Activated CD8-positive, alpha-beta T cell treated with anti-CD3 and anti-CD28 coated beads for 36 hours (primary cell): ENCODE data around the gene ZPBP2. TPM values are rescaled to one million over a fixed set of nuclear protein-coding genes. Genes with fewer than 3 reads are reported as not detected.
A peak's percentile ranks its signal among the peaks of the same experiment; 100 is the strongest.

Source experiments
- ATAC-seq: fragments of 200-7000 bp; cut with Tn5 transposase; one replicate; pipeline ENCODE4 v1.10.0; 2021; ENCODE audit warnings: mild to moderate bottlenecking, moderate library complexity
- CTCF ChIA-PET: fragments of 350-600 bp; sonication (Branson Sonifier 250); formaldehyde crosslinking; loops from one replicate; lab custom pipeline; 2021; ENCODE audit warnings: antibody characterized with exemption; lab: Charles Lee
- POLR2A ChIA-PET: fragments of 350-600 bp; sonication (Branson Sonifier 250); formaldehyde crosslinking; loops from one replicate; lab custom pipeline; 2021; ENCODE audit warnings: antibody characterized with exemption; lab: Charles Lee
- DNase-seq: peaks from one replicate; pipeline ENCODE4 v3.0.0-alpha.2; 2020
- H3K27ac Mint-ChIP-seq: one replicate; pipeline ENCODE4 v1.8.0; 2021; ENCODE audit warnings: mild to moderate bottlenecking, mixed read lengths
- H3K27me3 Mint-ChIP-seq: one replicate; pipeline ENCODE4 v1.8.0; 2021; ENCODE audit warnings: mixed read lengths
- H3K36me3 Mint-ChIP-seq: one replicate; pipeline ENCODE4 v1.8.0; 2021; ENCODE audit warnings: low read depth, mixed read lengths
- H3K4me1 Mint-ChIP-seq: one replicate; pipeline ENCODE4 v1.8.0; 2021; ENCODE audit warnings: low read depth, mixed read lengths
- H3K4me3 Mint-ChIP-seq: one replicate; pipeline ENCODE4 v1.8.0; 2021; ENCODE audit warnings: mild to moderate bottlenecking, moderate library complexity, mixed read lengths
- H3K9me3 Mint-ChIP-seq: one replicate; pipeline ENCODE4 v1.8.0; 2021; ENCODE audit warnings: mixed read lengths
- intact Hi-C: fragments of 100-400 bp; cut with micrococcal nuclease; formaldehyde crosslinking; loops from one replicate; pipeline ENCODE4 v1.10.0; 2022
- total RNA-seq, 2 experiments: library from RNA; stranded (reverse); gene quantifications; one replicate each; pipeline ENCODE4 v1.2.3, GENCODE V29; 2021
- TF ChIP-seq, protein P1 (sequence below): fragments of 200-600 bp; IDR thresholded peaks from one replicate; pipeline ENCODE4 v1.8.0; 2022; ENCODE audit warnings: antibody characterized with exemption, mild to moderate bottlenecking

Gene ZPBP2
- total RNA-seq, 2 experiments from 2014 or later = not detected

DNA sequence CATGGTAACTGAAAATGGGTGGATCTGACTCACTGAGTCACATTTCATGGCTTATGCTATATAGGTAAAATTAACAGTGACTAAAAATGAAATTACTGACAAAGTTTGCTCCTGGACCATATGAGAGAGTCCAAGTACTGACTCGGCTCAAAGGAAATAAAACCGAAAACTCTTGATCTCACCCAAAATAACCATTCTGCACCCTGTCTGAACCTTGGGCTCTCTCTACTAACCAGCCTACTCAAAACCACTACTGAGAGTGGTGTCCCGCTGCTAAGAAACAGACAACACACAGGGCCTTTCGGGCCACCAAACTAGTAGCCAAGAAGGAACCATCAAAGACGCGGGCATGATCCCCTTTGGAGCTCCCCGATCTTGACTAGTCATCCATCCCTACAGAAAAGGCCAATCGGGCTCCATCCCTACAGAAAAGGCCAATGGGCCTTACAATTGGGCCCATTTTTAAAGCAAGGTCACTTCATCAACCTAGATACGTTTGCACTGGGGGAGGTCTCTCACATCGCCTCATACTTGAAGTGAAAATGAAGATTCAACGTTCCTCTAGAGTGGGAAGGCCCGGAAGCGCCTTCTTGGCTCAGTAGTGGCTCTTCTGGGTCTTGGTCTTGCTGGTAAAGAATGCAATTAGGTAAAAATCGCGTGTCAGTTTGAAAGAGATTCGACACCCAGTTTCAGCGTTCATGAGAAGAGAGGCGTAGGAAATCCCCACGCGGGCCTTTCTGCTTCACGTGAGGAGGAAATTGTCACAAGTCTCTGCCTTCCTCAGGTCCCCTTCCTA is 720 bp upstream of the ZPBP2 start:
- ChIA-PET POLR2A (interaction anchor here (1.0 kb wide), 2 partner anchors 59 to 97 kb away, joined by 3 to 5 read pairs; no protein-coding TSS in a partner anchor), CTCF (interaction anchor here (1.0 kb wide), 1 partner anchor 244 kb away, joined by 4 read pairs; no protein-coding TSS in a partner anchor)
- Mint-ChIP-seq H3K36me3 (peaks cover 6% of the 10 kb centered on the region), H3K27me3 (no peaks in the 10 kb centered on the region), H3K4me3 (peak overlapping the region; percentile 65), H3K9me3 (no peaks in the 10 kb centered on the region), H3K4me1 (peaks cover 37% of the 10 kb centered on the region), H3K27ac (peak overlapping the region; percentile 94)
- ATAC-seq (peak; percentile 75), DNase-seq (peak; percentile 79)
- TF ChIP-seq, protein P1, sequence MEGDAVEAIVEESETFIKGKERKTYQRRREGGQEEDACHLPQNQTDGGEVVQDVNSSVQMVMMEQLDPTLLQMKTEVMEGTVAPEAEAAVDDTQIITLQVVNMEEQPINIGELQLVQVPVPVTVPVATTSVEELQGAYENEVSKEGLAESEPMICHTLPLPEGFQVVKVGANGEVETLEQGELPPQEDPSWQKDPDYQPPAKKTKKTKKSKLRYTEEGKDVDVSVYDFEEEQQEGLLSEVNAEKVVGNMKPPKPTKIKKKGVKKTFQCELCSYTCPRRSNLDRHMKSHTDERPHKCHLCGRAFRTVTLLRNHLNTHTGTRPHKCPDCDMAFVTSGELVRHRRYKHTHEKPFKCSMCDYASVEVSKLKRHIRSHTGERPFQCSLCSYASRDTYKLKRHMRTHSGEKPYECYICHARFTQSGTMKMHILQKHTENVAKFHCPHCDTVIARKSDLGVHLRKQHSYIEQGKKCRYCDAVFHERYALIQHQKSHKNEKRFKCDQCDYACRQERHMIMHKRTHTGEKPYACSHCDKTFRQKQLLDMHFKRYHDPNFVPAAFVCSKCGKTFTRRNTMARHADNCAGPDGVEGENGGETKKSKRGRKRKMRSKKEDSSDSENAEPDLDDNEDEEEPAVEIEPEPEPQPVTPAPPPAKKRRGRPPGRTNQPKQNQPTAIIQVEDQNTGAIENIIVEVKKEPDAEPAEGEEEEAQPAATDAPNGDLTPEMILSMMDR = no peak
- intact Hi-C loops = loop anchor here (10.0 kb wide), 2 partner anchors 118 to 232 kb away; partner anchors contain the start of genes PSMD3 and STARD3

DNA sequence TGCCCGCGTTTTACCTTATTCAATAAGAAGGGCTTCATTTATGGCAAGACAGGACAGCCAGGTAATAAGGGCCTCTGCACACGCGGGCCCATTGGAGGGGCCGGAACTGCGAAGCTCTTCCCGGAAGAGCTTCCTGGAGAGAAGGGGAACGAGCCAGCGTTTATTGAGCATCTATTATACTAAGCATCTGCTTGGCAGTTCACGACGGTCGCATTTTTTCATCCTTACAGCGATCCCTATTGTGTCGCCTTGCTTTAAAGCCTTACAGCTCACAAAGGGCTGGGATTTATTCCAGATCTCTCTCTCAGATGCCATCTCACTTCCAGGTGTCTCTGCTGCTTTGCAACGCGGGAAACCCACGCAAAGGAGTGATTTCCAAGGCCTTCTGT is 546 bp downstream of the ZPBP2 start:
- ChIA-PET CTCF (interaction anchor here (1.5 kb wide), 1 partner anchor 247 kb away, joined by 4 read pairs; no protein-coding TSS in a partner anchor), POLR2A (no interaction called here)
- no peak overlapping the region for H3K4me3 Mint-ChIP-seq
- no peaks in the 10 kb centered on the region for H3K27me3 Mint-ChIP-seq
- intact Hi-C loops = loop anchor here (10.0 kb wide), 2 partner anchors 116 to 234 kb away; partner anchors contain the start of genes PSMD3 and STARD3
- DNase-seq (no peak), ATAC-seq (no peak)
- TF ChIP-seq, protein P1 = no peak
- H3K9me3 Mint-ChIP-seq = no peaks in the 10 kb centered on the region
- H3K36me3 Mint-ChIP-seq = peaks cover 1% of the 10 kb centered on the region
- H3K4me1 Mint-ChIP-seq = peaks cover 37% of the 10 kb centered on the region
- peak overlapping the region; percentile 94 for H3K27ac Mint-ChIP-seq

DNA sequence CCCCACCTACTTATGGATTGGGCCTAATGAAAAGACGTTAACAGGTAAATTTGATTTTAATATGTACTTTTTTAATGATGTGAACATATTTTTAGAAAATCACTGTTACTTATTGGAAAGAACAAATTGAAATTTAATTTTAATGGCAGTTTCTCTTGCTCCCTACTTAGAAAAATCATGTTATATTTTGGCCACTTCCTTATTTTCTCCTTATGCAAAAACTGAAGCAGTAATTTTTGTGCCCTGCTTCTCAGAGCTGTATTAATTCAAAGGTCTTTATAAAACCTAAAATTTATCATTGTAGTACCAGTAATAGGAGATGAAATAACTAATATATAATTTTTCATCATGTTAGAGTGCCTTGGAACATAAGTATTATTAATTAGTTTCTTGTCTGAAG is 2.8 kb downstream of the ZPBP2 start:
- ChIA-PET POLR2A (interaction anchor here (0.9 kb wide), 1 partner anchor 55 kb away, joined by 3 read pairs; no protein-coding TSS in a partner anchor), CTCF (no interaction called here)
- TF ChIP-seq, protein P1 = no peak

DNA sequence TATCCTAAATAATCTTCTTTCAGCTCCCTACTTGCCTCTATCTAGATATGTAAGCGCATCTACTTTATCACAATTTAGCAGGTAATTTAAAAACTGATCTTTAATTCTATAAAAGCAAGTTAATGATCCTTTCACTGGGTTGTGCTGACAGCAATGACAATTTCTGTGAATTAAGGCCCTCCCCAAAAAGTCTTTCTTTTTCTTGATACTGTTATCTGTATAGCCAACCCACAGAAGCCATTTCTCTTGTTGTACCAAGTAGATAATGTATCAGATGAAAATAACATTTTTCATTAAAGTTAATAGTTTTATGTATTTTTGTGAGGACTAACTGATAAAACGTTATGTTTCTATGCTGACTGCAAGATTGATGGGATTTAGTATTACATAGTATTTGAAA is 3.8 kb downstream of the ZPBP2 start:
- Mint-ChIP-seq H3K4me3 (no peak overlapping the region), H3K9me3 (no peaks in the 10 kb centered on the region), H3K36me3 (no peaks in the 10 kb centered on the region), H3K4me1 (peaks cover 15% of the 10 kb centered on the region), H3K27ac (no peak overlapping the region), H3K27me3 (no peaks in the 10 kb centered on the region)
- DNase-seq = no peak
- TF ChIP-seq, protein P1 = no peak
- intact Hi-C loops = no loop called here
- ChIA-PET POLR2A (interaction anchor here (1.2 kb wide), 1 partner anchor 13 kb away, joined by 4 read pairs; no protein-coding TSS in a partner anchor), CTCF (interaction anchor here (1.6 kb wide), 1 partner anchor 109 kb away, joined by 6 read pairs; the partner anchor contains the start of gene PSMD3)
- no peak for ATAC-seq

More for the DNA sequence above, 2.8 kb downstream of the ZPBP2 start:
- H3K4me3 Mint-ChIP-seq = no peak overlapping the region
- DNase-seq = no peak
- no peak overlapping the region for H3K27ac Mint-ChIP-seq
- no peaks in the 10 kb centered on the region for H3K9me3 Mint-ChIP-seq
- H3K27me3 Mint-ChIP-seq = no peaks in the 10 kb centered on the region
- no peaks in the 10 kb centered on the region for H3K36me3 Mint-ChIP-seq
- intact Hi-C loops = no loop called here
- ATAC-seq = no peak
- H3K4me1 Mint-ChIP-seq = peaks cover 23% of the 10 kb centered on the region
